Occipital lobe (tissue), 2 donors: ENCODE results near the gene ZNF761. TPM values are rescaled to one million over a fixed set of nuclear protein-coding genes. Genes with fewer than 3 reads are reported as not detected.
A peak's percentile ranks its signal among the peaks of the same experiment; 100 is the strongest.
"Not testable (repeated sequence)": the region's sequence is repeated elsewhere in the genome, so short reads cannot be mapped to it uniquely, and the experiment has no call there.

Experiments used
- DNase-seq: peaks from one replicate; lab custom pipeline; 2025; lab: John Stamatoyannopoulos, UW
- total RNA-seq: library from RNA; depleted of rRNA; stranded (reverse); fragments of >200 nt; gene quantifications from one replicate; pipeline ENCODE4 v1.2.3, GENCODE V29; 2014

The ZNF761 gene
- 20.7 TPM for total RNA-seq

DNA sequence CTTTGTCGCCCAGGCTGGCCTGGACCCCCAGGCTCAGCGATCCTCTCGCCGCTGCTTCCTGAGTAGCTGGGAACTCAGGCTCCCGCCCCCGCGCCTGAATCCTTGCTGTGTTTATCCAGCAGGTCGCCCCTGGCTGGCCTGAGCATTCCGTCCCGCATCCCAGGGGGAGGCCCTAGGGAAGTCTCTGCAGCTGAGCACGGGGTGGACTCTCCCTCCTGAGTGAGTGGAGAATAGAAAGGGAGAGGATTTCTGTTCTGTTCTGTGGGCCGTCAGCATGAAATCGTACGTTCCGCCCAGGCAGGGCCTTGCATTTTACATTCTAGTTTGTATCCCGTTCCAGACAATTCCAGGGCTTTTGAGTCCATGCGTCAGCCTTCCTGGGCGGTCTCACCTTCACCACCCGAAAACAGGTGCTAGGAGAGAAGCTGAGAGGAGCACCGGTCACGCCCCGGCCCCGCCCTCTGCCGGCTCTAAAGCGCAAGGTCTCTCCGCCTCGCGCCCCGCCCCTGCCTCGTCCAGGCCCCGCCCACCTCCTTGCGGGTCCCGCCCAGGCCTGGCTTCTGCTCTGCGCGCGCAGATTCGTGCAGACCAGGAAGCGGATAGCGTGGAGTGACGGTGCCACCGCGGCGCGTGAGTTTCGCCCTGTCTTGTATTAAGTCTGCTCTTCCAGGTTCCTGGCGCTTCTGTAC, at the start of gene ZNF761:
Gene ZNF761 (plus strand): TSS at position 586 of the 689 bp plus-strand sequence. CDS start 15,285 bp downstream, outside the sequence.
- DNase-seq, result peak; percentile 90

DNA sequence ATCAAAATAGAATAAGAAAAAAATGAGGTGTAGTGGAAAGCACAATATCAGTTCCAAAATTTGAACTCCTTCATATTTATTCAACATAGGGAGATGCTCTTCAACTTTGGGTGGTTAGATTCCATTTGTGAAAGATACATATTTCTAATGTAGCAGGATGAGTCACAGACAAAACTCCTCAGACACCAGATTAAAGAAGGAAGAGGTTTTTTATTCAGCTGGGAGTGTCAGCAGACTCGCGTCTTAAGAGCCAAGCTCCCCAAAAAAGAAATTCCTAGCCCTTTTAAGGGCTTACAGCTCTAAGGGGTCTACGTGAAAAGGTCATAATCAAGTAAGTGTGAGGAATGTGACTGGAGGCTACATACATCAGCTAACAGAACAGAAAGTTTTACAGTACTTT, 43.6 kb upstream of the ZNF761 start:
- DNase-seq, result no peak

DNA sequence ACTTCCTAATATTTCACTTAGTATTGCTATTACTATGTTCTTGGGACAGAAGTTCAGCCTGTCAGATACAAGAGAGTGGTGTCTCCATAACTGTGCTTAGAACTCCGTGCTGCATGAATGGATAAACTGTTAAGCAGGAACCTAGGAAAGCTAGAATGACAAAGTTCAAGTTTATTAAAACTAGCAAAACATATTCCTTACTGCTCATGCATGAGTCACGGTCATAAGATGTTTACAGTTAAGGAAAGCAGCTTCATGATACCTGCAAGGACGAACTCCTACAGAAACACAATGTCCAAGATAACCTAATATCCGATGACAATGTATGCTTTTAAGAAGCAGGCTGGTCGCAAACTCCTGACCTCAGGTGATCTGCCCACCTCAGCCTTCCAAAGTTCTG, 42.9 kb upstream of the ZNF761 start:
- no peak for DNase-seq

DNA sequence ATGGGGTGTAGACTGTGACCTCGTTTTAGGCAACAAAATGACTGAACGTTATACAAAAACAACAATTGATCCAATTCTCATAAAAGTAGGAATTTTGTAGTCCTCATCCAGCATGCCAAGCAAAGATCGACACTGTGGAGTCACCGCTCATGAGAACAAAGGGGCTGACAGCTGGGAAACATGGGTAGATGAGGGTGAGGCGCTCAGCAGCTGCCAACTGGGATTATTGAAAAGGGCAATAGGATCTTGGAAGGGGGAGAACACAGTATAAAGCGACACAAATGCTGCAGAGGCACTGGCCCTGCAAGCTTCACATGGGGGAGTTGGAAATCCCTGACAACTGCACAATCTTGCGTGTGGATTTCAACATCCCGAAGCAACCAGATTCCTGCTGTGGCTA, 42.2 kb upstream of the ZNF761 start:
- no peak for DNase-seq

DNA sequence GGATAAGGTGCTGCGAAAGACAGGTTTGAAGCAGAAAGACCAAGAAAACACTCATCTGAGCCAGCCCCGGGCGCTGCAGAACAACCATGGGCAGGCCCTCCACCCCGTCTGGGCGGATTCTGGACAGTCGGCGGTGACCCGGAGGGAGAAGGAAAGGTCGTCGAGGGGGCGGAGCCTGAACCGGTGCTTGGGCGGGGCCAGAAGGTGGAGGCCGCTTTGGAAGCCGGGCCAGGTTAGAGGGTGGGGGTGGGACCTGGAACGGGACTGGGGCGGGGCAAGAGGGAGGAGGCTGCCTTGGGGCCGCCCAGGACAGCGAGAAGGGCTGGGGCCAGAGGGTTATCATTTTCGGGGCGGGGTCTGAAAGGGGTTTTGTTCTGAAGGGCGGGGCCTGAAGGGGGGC, 41.8 kb upstream of the ZNF761 start:
- DNase-seq, result no peak

DNA sequence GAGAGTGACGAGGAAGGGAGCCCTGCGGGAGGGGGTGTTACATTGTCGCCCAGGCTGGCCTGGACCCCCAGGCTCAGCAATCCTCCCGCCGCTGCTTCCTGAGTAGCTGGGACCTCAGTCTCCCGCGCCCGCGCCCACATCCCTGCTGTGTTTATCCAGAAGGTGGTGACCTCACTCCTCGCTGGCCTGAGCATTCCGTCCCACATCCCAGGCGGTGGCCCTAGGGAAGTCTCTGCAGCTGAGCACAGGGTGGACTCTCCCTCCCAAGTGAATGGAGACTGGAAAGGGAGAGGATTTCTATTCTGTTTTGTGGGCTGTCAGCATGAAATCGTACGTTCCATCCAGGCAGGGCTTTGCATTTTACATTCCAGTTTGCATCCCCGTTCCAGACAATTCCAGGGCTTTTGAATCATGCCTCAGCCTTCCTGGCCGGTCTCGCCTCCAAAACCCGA, 37.2 kb upstream of the ZNF761 start:
- DNase-seq, result no peak

DNA sequence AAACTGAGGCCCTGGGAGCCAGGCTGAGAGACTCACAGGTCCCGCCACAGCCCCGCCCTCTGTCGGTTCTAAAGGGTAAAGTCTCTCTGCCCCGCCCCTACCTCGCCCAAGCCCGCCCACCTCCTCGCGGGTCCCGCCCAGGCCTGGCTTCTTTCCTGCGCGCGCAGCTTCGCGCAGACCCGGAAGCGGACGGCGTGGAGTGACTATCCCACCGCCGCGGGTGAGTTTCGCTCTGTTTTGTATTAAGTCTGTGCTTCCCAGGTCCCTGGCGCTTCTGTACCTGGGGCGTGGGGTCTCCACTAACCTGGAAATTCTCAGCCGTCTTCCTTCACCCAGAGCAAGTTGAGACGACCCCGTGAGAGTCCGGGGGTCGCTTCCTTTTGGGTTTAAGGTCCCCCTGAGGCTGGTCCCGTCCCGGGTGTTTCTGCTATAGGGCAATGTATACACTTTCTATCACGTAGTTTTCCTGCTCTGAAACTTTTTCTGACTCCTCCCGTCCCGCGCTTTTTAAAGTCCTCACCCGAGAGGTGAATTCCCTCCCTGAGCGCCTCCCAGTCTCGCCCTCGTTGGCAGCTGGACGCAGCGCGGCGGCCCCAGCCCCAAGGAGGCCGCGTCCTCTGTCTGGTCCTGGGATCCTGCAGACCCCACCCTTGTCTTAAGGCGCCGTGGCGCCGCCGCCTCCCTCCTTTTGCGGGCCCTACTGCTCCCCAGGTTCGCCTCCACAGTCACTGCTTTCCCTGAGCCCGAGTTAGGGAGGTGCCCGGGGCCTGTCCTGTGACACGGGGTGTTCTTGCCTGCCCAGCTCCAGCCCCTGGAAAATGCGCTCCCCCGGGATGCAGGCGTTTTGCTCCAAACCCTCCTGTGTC, 36.6 kb upstream of the ZNF761 start, which contains the start of gene ZNF765:
Gene ZNF765 (plus strand): TSS at position 176 of the 866 bp plus-strand sequence. CDS start 2,867 bp downstream, outside the sequence.
- peak; percentile 86 for DNase-seq

DNA sequence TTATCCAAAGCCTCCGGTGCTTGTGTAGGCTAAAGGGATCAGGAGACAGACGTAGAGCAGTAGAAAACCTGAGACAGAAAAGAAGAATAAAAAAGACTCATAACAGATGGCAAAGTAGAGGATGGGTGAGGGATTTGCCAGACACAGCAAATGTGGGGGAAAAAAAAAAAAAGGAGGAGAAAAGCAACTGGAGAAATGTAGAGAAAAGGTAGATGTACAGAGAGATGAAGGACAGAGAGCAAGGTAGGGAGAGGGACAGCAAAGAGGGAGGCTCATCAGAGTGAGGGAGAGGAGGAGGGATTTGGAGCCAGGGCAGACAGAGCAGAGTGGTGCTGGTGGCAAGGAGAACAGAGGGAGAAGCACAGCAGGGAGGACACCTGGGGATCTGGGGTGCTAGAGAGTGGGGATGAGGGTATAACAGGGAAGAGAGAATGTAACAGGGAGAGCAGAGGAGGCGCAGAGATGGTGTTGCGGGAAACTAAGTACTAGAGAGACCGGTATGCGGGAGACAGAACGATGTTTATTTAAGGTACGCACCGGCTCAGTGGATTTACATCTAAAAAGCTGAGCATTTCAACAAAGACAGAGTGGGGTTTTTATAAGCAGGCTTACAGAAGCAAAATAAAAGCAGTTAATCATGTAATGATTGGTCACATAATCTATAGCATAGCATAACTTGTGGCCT, 35.8 kb upstream of the ZNF761 start:
- DNase-seq, result not testable (repeated sequence)

DNA sequence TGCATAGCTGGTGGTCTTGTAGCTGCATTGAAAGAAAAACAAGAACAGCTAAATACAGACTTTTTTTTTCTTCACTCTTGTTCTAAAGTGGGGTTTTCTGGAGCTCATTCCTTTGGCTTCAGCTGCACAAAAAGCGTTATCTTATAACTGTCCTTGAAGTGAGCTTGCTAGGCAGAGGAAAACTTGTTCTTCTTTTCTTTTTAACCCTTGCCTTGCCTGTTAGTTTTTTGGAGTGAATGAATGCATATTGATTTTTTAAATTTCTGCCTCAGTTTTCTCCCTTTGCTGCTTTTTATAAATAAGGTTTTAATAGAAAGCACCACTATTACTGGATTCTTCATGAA, 35.3 kb upstream of the ZNF761 start:
- no peak for DNase-seq

DNA sequence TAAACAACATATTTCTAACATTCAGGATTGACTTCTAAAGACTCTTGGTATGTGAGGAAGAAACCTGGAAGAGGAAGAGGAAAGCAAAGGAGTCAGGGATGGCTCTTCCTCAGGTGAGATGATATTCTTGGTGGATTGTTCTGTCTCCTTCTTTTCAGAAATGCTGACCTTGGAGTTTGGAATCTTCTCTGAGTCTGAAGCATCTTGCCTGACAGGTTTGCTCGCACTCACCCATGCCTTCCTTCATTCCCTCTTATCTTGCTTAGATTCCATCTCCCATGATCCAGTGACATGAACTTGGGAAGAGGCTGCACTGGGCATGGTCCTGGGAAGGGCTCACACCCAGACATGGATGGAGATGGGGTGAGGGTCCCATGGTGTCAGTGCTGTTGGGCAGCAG, 33.9 kb upstream of the ZNF761 start:
- DNase-seq, result not testable (repeated sequence)

DNA sequence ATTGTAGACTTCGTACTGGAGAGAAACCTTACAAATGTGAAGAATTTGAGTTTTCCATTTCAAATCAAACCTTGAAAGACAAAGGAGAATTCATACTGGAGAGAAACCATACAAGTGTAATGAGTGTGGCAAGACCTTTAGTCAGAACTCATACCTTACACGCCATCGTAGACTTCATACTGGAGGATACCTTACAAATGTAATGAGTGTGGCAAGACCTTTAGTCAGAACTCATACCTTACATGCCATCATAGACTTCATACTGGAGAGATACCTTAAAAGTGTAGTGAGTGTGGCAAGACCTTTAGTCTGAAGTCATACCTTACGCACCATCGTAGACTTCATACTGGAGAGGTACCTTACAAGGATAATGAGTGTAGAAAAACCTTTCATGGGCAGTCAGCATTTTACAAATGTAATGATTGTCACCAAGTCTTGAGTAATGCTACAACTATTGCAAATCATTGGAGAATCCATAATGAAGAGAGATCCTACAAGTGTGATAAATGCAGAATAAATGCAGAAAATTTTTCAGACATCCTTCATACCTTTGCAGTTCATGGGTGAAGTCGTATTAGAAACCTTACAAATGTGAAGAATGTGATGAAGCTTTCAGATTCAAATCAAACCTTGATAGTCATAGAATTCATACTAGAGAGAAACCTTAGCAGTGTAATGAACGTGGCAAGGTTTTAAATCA, 22.1 kb upstream of the ZNF761 start:
- no peak for DNase-seq

DNA sequence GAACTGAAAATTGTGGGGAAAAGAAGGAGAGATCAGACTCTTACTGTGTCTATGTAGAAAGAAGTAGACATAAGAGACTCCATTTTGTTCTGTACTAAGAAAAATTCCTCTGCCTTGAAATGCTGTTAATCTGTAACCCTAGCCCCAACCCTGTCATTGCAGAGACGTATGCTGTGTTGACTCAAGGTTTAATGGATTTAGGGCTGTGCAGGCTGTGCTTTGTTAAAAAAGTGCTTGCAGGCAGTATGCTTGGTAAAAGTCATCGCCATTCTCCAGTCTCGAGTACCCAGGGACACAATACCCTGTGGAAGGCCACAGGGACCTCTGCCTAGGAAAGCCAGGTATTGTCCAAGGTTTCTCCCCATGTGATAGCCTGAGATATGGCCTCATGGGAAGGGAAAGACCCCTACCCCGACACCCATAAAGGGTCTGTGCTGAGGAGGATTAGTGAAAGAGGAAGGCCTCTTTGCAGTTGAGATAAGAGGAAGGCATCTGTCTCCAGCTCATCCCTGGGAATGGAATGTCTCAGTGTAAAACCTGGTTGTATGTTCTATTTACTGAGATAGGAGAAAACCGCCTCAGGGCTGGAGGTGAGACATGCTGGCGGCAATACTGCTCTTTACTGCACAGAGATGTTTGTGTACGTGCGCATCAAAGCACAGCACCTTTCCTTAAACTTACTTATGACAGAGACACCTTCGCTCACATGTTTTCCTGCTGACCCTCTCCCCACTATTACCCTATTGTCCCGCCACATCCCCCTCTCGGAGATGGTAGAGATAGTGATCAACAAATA, 11.1 kb upstream of the ZNF761 start:
- DNase-seq, result not testable (repeated sequence)

DNA sequence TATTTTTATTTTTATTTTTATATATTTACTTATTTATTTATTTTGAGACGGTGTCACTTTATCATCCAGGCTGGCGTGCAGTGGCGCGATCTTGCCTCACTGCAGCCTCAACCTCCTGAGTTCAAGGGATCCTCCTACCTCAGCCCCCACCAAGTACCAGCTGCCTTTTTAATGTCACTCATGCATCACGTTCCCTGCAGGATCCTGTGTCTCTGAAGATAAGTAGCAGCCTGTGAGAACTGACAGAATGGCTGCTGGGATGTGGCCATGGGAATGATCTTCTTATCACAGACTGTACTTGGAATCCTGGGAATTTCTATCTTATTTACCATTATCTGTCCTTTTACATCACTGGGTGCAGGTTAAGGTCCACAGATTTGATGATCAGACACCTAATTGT, 9.2 kb upstream of the ZNF761 start:
- DNase-seq, result no peak

DNA sequence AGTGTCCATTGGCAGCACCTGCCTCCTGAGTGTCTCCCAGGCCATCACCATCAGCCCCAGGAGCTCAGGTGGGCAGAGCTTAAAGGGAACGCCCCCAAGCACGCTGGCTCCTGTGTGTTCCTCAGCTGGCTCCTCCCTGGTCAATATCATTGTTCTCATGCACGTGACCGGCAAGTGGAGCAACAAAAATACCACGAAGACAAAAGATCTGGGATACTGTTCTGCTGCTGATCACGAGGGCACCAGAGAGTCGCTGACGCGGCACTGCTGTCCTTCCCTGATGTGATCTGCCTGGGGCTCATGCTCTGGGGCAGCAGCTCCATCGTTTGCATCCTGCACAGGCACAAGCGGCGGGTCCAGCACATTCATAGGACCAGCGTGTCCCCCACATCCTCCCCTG, 8.7 kb upstream of the ZNF761 start:
- DNase-seq, result not testable (repeated sequence)

DNA sequence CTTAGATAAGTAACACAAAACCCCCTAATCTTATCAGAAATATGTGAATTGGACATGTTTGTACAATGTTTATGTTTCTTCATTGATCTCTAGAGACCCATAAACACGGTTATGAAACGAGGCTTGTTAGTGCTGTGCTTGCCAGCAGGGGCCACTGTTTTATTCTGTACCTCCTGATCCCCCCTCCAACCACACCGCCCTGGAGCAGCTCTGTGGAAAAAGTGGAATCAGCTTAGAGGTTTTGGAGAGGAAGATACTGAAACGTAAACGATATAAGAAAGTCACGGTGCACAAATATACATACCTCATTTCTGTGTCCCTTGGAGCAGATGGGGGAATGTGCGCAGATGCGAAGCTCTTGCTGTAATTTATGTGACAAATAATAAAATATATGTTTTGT, 8.1 kb upstream of the ZNF761 start:
- DNase-seq, result peak; percentile 2

DNA sequence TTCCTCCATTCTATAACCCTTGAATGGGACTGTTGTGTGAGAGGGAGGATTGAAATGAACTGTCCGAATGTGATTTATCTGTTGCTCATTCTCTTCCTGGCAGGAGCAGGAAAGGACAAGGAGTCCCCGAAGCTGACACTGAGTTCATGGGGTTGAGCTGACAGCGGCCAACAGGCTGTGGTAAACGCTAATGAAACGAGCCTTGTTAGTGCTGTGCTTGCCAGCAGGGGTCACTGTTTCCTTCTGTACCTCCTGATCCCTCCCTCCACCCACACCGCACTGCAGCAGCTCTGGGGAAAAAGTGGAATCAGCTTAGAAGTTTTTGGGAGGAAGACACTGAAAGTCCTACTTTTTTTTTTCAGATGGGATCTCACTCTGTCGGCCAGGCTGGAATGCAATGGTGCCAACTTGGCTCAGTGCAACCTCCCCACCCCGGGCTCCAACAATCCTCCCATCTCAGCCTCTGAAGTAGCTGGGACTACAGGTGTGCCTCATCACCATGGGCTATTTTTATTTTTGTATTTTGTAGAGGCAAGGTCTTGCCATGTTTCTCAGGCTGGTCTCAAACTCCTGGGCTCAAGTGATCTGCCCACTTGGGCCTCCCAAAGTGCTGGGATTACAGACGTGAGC, 6.7 kb upstream of the ZNF761 start:
- DNase-seq, result peak; percentile 4

DNA sequence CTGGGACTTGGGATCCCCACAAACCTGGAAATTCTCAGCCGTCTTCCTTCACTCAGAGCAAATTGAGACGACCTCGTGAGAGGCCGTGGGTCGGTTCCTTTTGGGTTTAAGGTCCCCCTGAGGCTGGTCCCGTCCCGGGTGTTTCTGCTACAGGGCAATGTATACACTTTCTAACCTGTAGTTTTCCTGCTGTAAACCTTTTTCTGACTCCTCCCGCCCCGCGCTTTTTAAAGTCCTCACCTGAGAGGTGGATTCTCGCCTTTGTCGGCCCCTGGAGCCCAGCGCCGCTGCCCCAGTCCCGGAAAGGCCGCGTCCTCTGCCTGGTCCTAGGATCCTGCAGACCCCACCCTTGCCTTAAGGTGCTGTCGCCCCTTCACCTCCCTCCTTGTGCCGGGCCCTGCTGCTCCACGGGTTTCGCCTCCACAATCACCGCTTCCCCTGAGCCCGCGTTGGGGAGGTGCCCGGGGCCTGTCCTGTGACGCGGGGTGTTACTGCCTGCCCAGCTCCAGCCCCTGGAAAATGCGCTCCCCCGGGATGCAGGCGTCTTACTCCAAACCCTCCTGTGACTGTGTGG, 391 bp downstream of the ZNF761 start:
- no peak for DNase-seq

DNA sequence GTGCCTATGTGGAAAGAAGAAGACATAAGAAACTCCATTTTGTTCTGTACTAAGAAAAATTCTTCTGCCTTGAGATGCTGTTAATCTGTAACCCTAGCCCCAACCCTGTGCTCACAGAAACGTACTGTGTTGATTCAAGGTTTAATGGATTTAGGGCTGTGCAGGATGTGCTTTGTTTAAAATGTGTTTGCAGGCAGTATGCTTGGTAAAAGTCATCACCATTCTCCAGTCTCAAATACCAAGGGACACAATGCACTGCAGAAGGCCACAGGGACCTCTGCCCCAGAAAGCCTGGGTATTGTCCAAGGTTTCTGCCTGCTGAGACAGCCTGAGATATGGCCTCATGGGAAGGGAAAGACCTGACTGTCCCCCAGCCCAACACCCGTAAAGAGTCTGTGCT, 12.0 kb downstream of the ZNF761 start:
- DNase-seq, result not testable (repeated sequence)

DNA sequence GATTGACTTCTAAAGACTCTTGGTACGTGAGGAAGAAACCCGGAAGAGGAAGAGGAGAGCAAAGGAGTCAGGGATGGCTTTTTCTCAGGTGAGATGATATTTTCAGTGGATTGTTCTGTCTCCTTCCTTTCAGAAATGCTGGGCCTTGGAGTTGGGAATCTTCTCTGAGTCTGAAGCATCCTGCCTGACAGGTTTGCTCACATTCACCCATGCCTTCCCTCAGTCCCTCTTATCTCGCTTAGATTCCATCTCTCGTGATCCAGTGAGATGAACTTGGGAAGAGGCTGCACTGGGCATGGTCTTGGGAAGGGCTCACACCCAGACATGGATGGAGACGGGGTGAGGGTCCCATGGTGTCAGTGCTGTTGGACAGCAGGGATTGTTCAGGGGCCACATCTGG, 15.4 kb downstream of the ZNF761 start:
- DNase-seq, result not testable (repeated sequence)

DNA sequence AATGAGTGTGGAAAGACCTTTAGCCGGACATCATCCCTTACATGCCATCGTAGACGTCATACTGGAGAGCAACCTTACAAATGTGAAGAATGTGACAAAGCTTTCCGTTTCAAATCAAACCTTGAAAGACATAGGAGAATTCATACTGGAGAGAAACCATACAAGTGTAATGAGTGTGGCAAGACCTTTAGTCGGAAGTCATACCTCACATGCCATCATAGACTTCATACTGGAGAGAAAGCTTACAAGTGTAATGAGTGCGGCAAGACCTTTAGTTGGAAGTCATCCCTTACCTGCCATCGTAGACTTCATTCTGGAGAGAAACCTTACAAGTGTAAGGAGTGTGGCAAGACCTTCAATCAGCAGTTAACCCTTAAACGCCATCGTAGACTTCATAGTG, 24.0 kb downstream of the ZNF761 start:
- no peak for DNase-seq
